ENCODE data around the gene ART4. TPM values are rescaled to one million over a fixed set of nuclear protein-coding genes. Genes with fewer than 3 reads are reported as not detected.

The ART4 gene
- total and polyA plus RNA-seq, 2 donors from 2014 or later = 2.6 to 3.0 TPM

- H3K9ac ChIP-seq (ENCODE audit: low read length in 3 of 3) = no peak overlapping the region
- intact Hi-C loops (cut with DNase I) = no loop called here
- DNase-seq (no peak), FAIRE-seq (no peak)
- no peak overlapping the region for H3K27ac ChIP-seq (ENCODE audit: low read depth in 2 of 2, low read length in 2 of 2)
- no peaks in the 10 kb centered on the region for H3K9me3 ChIP-seq (ENCODE audit: control insufficient read depth in 2 of 3, insufficient read depth in 1 of 3, low read length in 3 of 3)
- H3K4me3 ChIP-seq (ENCODE audit: low read length in 3 of 3) = no peak overlapping the region
- H3K4me1 ChIP-seq (ENCODE audit: control insufficient read depth in 2 of 3, insufficient read depth in 2 of 3, low read depth in 1 of 3, low read length in 3 of 3) = no peaks in the 10 kb centered on the region
- no peaks in the 10 kb centered on the region for H3K27me3 ChIP-seq (ENCODE audit: control insufficient read depth, insufficient read depth, low read length)
- no peak for TF ChIP-seq CTCF (IDR thresholded peaks at IDR 0.05; ENCODE audit: borderline replicate concordance, extremely low read depth, insufficient read depth)
- no peaks in the 10 kb centered on the region for H3K36me3 ChIP-seq (ENCODE audit: control insufficient read depth in 2 of 3, insufficient read depth in 3 of 3, low read length in 3 of 3)
Observed at GRCh38 chr12:14825256-14825655, 18.1 kb downstream of the ART4 start.

GRCh38 chr12:14824012-14824634 lies 19.2 kb downstream of the ART4 start:
- Histone ChIP-seq H3K4me3 (ENCODE audit: low read length in 3 of 3) (no peak overlapping the region), H3K27ac (ENCODE audit: low read depth in 2 of 2, low read length in 2 of 2) (no peak overlapping the region), H3K9ac (ENCODE audit: low read length in 3 of 3) (no peak overlapping the region), H3K9me3 (ENCODE audit: control insufficient read depth in 2 of 3, insufficient read depth in 1 of 3, low read length in 3 of 3) (no peaks in the 10 kb centered on the region), H3K27me3 (ENCODE audit: control insufficient read depth, insufficient read depth, low read length) (no peaks in the 10 kb centered on the region), H3K36me3 (ENCODE audit: control insufficient read depth in 2 of 3, insufficient read depth in 3 of 3, low read length in 3 of 3) (no peaks in the 10 kb centered on the region), H3K4me1 (ENCODE audit: control insufficient read depth in 2 of 3, insufficient read depth in 2 of 3, low read depth in 1 of 3, low read length in 3 of 3) (no peaks in the 10 kb centered on the region)
- FAIRE-seq (no peak), DNase-seq (no peak)
- no peak for TF ChIP-seq CTCF (IDR thresholded peaks at IDR 0.05; ENCODE audit: borderline replicate concordance, extremely low read depth, insufficient read depth)
- intact Hi-C loops (cut with DNase I) = no loop called here

- H3K4me1 ChIP-seq (ENCODE audit: control insufficient read depth in 2 of 3, insufficient read depth in 2 of 3, low read depth in 1 of 3, low read length in 3 of 3) = peaks cover 0 to 3% (median 0%) of the 10 kb centered on the region in 3 donors
- no peaks in the 10 kb centered on the region for H3K27me3 ChIP-seq (ENCODE audit: control insufficient read depth, insufficient read depth, low read length)
- no peak for TF ChIP-seq CTCF (IDR thresholded peaks at IDR 0.05; ENCODE audit: borderline replicate concordance, extremely low read depth, insufficient read depth)
- intact Hi-C loops (cut with DNase I) = no loop called here
- FAIRE-seq = no peak
- H3K4me3 ChIP-seq (ENCODE audit: low read length in 3 of 3) = peak within 1 kb of the TSS in 1 of 3 donors; percentile 43
- DNase-seq = peak in 1 of 5 donors; percentile 29
- no peaks in the 10 kb centered on the region for H3K9me3 ChIP-seq (ENCODE audit: control insufficient read depth in 2 of 3, insufficient read depth in 1 of 3, low read length in 3 of 3)
- H3K36me3 ChIP-seq (ENCODE audit: control insufficient read depth in 2 of 3, insufficient read depth in 3 of 3, low read length in 3 of 3) = no peaks in the 10 kb centered on the region
- H3K27ac ChIP-seq (ENCODE audit: low read depth in 2 of 2, low read length in 2 of 2) = no peak within 1 kb of the TSS
- peak within 1 kb of the TSS in 1 of 3 donors; percentile 48 for H3K9ac ChIP-seq (ENCODE audit: low read length in 3 of 3)
Observed at GRCh38 chr12:14814014-14814413, 29.3 kb downstream of the ART4 start, which contains the start of gene SMCO3. TSS of gene SMCO3 (minus strand) at chr12:14814182. CDS start at chr12:14806680, 7,502 bp downstream.
